WI38 (cell line): ENCODE results near the gene GALR2.

ENCODE experiments used
- H3K4me3 ChIP-seq: 2 replicates; pipeline ENCODE4 v1.5.1; 2011; ENCODE audit warnings: low read depth, mild to moderate bottlenecking, control low read depth, low read length
- CTCF ChIP-seq: IDR thresholded peaks from 2 replicates; pipeline ENCODE4 v1.5.1; 2012; ENCODE audit warnings: low read depth, mild to moderate bottlenecking, control low read depth, low read length

The GALR2 gene

GRCh38 chr17:76095943-76096342 lies 21.4 kb downstream of the GALR2 start:
- no peak for TF ChIP-seq CTCF
- no peak overlapping the region for H3K4me3 ChIP-seq

- no peak for TF ChIP-seq CTCF
- H3K4me3 ChIP-seq: no peak overlapping the region
These were observed 23.2 kb downstream of the GALR2 start for GRCh38 chr17:76097716-76098295.

GRCh38 chr17:76102944-76103273 lies 28.3 kb downstream of the GALR2 start:
- H3K4me3 ChIP-seq: peak overlapping the region; percentile 75
- TF ChIP-seq CTCF: no peak

GRCh38 chr17:76103274-76104139 lies 28.9 kb downstream of the GALR2 start, which contains the start of gene EXOC7:
TSS of gene EXOC7 (minus strand) at chr17:76103787. CDS start at chr17:76103692, 95 bp downstream.
- TF ChIP-seq CTCF: no peak

GRCh38 chr17:76104140-76104895 lies 29.7 kb downstream of the GALR2 start:
- no peak for TF ChIP-seq CTCF
- peak overlapping the region; percentile 75 for H3K4me3 ChIP-seq

More at GRCh38 chr17:76103274-76104139, 28.9 kb downstream of the GALR2 start, which contains the start of gene EXOC7:
- peak within 1 kb of the TSS; percentile 75 for H3K4me3 ChIP-seq

GRCh38 chr17:76104896-76105231 lies 30.3 kb downstream of the GALR2 start:
- TF ChIP-seq CTCF: no peak
- H3K4me3 ChIP-seq: no peak overlapping the region
